GM19043 (cell line): ENCODE measurements around the gene DNM2.
"Not testable (repeated sequence)": the region's sequence is repeated elsewhere in the genome, so short reads cannot be mapped to it uniquely, and the experiment has no call there.

Source experiments
- ATAC-seq: cut with Tn5 transposase; IDR thresholded peaks from one replicate; pipeline ENCODE4 v1.9.1; 2021; ENCODE audit warnings: low read depth; ENCODE audit not compliant: unreplicated experiment

Gene DNM2

GRCh38 chr19:10855879-10856522, 138.1 kb downstream of the DNM2 start:
- ATAC-seq: no peak

GRCh38 chr19:10856899-10857298, 139.0 kb downstream of the DNM2 start:
- not testable (repeated sequence) for ATAC-seq

GRCh38 chr19:10858204-10858828, 140.4 kb downstream of the DNM2 start:
- ATAC-seq: no peak

- ATAC-seq: no peak
These were observed 143.3 kb downstream of the DNM2 start for GRCh38 chr19:10861103-10861651.

GRCh38 chr19:10862561-10863106, 144.8 kb downstream of the DNM2 start:
- ATAC-seq: no peak

- no peak for ATAC-seq
These were observed 145.3 kb downstream of the DNM2 start for GRCh38 chr19:10863107-10863717.

- no peak for ATAC-seq
These were observed 146.6 kb downstream of the DNM2 start for GRCh38 chr19:10864538-10864899.

GRCh38 chr19:10866495-10866894, 148.6 kb downstream of the DNM2 start:
- ATAC-seq: no peak

- no peak for ATAC-seq
These were observed 151.1 kb downstream of the DNM2 start for GRCh38 chr19:10868872-10869547.

- ATAC-seq: not testable (repeated sequence)
These were observed 152.0 kb downstream of the DNM2 start for GRCh38 chr19:10869872-10870311.

GRCh38 chr19:10870501-10870954, 152.6 kb downstream of the DNM2 start:
- no peak for ATAC-seq

- ATAC-seq: peak; percentile 68
These were observed 153.2 kb downstream of the DNM2 start, which contains the start of gene CARM1 for GRCh38 chr19:10870955-10871603. Gene CARM1 (plus strand): TSS chr19:10871553. CDS start chr19:10871703, 150 bp downstream.

GRCh38 chr19:10871711-10872545, 154.0 kb downstream of the DNM2 start:
- no peak for ATAC-seq

- ATAC-seq: no peak
These were observed 154.7 kb downstream of the DNM2 start for GRCh38 chr19:10872546-10873107.

- ATAC-seq: no peak
These were observed 156.1 kb downstream of the DNM2 start for GRCh38 chr19:10874024-10874423.

GRCh38 chr19:10876459-10877240, 158.8 kb downstream of the DNM2 start:
- peak; percentile 49 for ATAC-seq

GRCh38 chr19:10877608-10878007, 159.7 kb downstream of the DNM2 start:
- ATAC-seq: not testable (repeated sequence)

- no peak for ATAC-seq
These were observed 160.4 kb downstream of the DNM2 start for GRCh38 chr19:10878253-10878652.
